Adipocyte (in vitro differentiated cells): Measurements from ENCODE around the gene KRT15.
A peak's percentile ranks its signal among the peaks of the same experiment; 100 is the strongest.

Experiments
- DNase-seq: peaks from one replicate; pipeline ENCODE4 v3.0.0-alpha.2; 2015; ENCODE audit warnings: low read depth
- H3K27me3 ChIP-seq: replicated peaks from 2 replicates; pipeline ENCODE4 v1.7.0; 2013; ENCODE audit warnings: mild to moderate bottlenecking, low read length, moderate library complexity; ENCODE audit not compliant: control insufficient read depth, insufficient read depth
- H3K36me3 ChIP-seq: 2 replicates; pipeline ENCODE4 v1.7.0; 2013; ENCODE audit warnings: low read length, mild to moderate bottlenecking, moderate library complexity; ENCODE audit not compliant: control insufficient read depth, insufficient read depth, severe bottlenecking
- H3K4me1 ChIP-seq: 2 replicates; pipeline ENCODE4 v1.7.0; 2013; ENCODE audit warnings: mild to moderate bottlenecking, low read length, moderate library complexity; ENCODE audit not compliant: control insufficient read depth, insufficient read depth
- H3K4me3 ChIP-seq: 2 replicates; pipeline ENCODE4 v1.7.0; 2013; ENCODE audit warnings: mild to moderate bottlenecking, low read length, moderate library complexity
- H3K9ac ChIP-seq: 2 replicates; pipeline ENCODE4 v1.7.0; 2013; ENCODE audit warnings: mild to moderate bottlenecking, low read length, moderate library complexity
- H3K9me3 ChIP-seq: 2 replicates; pipeline ENCODE4 v1.7.0; 2013; ENCODE audit warnings: mild to moderate bottlenecking, low read length, moderate library complexity; ENCODE audit not compliant: control insufficient read depth

The KRT15 gene

GRCh38 chr17:41466988-41467387 lies 51.7 kb downstream of the KRT15 start, which contains the start of gene KRT32:
TSS of gene KRT32 (minus strand) at chr17:41467386. CDS start at chr17:41467325, 61 bp downstream.
- Histone ChIP-seq H3K9ac (no peak within 1 kb of the TSS), H3K36me3 (no peaks in the 10 kb centered on the region)

GRCh38 chr17:41464682-41465081 lies 54.0 kb downstream of the KRT15 start:
- Histone ChIP-seq H3K4me1 (peaks cover 9% of the 10 kb centered on the region), H3K9ac (no peak overlapping the region), H3K27me3 (peaks cover 53% of the 10 kb centered on the region), H3K4me3 (no peak overlapping the region), H3K9me3 (peaks cover 13% of the 10 kb centered on the region), H3K36me3 (no peaks in the 10 kb centered on the region)
- peak; percentile 76 for DNase-seq

More at GRCh38 chr17:41466988-41467387, 51.7 kb downstream of the KRT15 start, which contains the start of gene KRT32:
- peaks cover 25% of the 10 kb centered on the region for H3K9me3 ChIP-seq
- peaks cover 37% of the 10 kb centered on the region for H3K27me3 ChIP-seq
- peaks cover 9% of the 10 kb centered on the region for H3K4me1 ChIP-seq
- no peak for DNase-seq
- H3K4me3 ChIP-seq: no peak within 1 kb of the TSS

GRCh38 chr17:41464173-41464572 lies 54.5 kb downstream of the KRT15 start:
- Histone ChIP-seq H3K9me3 (peaks cover 13% of the 10 kb centered on the region), H3K27me3 (peaks cover 55% of the 10 kb centered on the region), H3K4me1 (peaks cover 9% of the 10 kb centered on the region), H3K36me3 (no peaks in the 10 kb centered on the region), H3K4me3 (no peak overlapping the region), H3K9ac (no peak overlapping the region)
- DNase-seq: no peak

GRCh38 chr17:41463746-41464145 lies 54.9 kb downstream of the KRT15 start:
- Histone ChIP-seq H3K9me3 (peaks cover 11% of the 10 kb centered on the region), H3K4me3 (no peak overlapping the region), H3K27me3 (peaks cover 56% of the 10 kb centered on the region), H3K36me3 (no peaks in the 10 kb centered on the region), H3K4me1 (peaks cover 9% of the 10 kb centered on the region), H3K9ac (no peak overlapping the region)
- no peak for DNase-seq
